PC-9 (cell line): ENCODE data around the gene ARGLU1. TPM values are rescaled to one million over a fixed set of nuclear protein-coding genes. Genes with fewer than 3 reads are reported as not detected.
A peak's percentile ranks its signal among the peaks of the same experiment; 100 is the strongest.

ENCODE experiments used
- BruUV-seq: library from RNA; stranded (reverse); fragments of 400-500 nt; replicated peaks from 2 replicates; lab custom pipeline; 2021; lab: Mats Ljungman, UMichigan
- CTCF ChIA-PET: fragments of 300-600 bp; sonication (Branson Sonifier 250); formaldehyde crosslinking; loops from one replicate; lab custom pipeline; 2022; ENCODE audit warnings: antibody characterized with exemption; lab: Charles Lee
- POLR2A ChIA-PET: fragments of 300-600 bp; sonication (Branson Sonifier 250); formaldehyde crosslinking; loops from one replicate; lab custom pipeline; 2022; ENCODE audit warnings: antibody characterized with exemption; ENCODE audit not compliant: unreplicated experiment; lab: Charles Lee
- DNase-seq, 2 experiments: peaks; one replicate each; pipeline versions ENCODE4 v3.0.0 to v3.0.0-alpha.2; 2015 to 2022; ENCODE audit warnings: mixed read lengths in 1 of 2
- H2AFZ ChIP-seq: fragments of 200-600 bp; sonication (generic); 2 replicates; pipeline ENCODE4 v1.8.1; 2017; ENCODE audit warnings: antibody characterized with exemption
- H3F3A ChIP-seq: fragments of 200-600 bp; sonication (generic); 2 replicates; pipeline ENCODE4 v1.8.1; 2017; ENCODE audit warnings: antibody characterized with exemption, mild to moderate bottlenecking, low read depth; ENCODE audit not compliant: insufficient read depth
- H3K27ac ChIP-seq: fragments of 200-600 bp; sonication (generic); 2 replicates; pipeline ENCODE4 v1.6.1; 2016; ENCODE audit warnings: mixed run types
- H3K27me3 ChIP-seq: fragments of 200-600 bp; sonication (generic); 2 replicates; pipeline ENCODE4 v1.6.1; 2016; ENCODE audit warnings: low read depth, mixed run types; ENCODE audit not compliant: insufficient read depth
- H3K36me3 ChIP-seq: fragments of 200-600 bp; sonication (generic); 2 replicates; pipeline ENCODE4 v1.6.1; 2016; ENCODE audit warnings: low read depth, mixed run types
- H3K4me1 ChIP-seq: fragments of 200-600 bp; sonication (generic); replicated peaks from 2 replicates; pipeline ENCODE4 v1.6.1; 2016; ENCODE audit warnings: mixed run types; ENCODE audit not compliant: insufficient read depth
- H3K4me2 ChIP-seq: fragments of 200-600 bp; sonication (generic); 2 replicates; pipeline ENCODE4 v1.6.1; 2017; ENCODE audit warnings: mixed run types
- H3K4me3 ChIP-seq: fragments of 200-600 bp; sonication (generic); 2 replicates; pipeline ENCODE4 v1.6.1; 2016; ENCODE audit warnings: mixed run types
- H3K79me2 ChIP-seq: fragments of 200-600 bp; sonication (generic); 2 replicates; pipeline ENCODE4 v1.6.1; 2017; ENCODE audit warnings: low read depth, mixed run types
- H3K9me2 ChIP-seq: fragments of 200-600 bp; sonication (generic); 2 replicates; pipeline ENCODE4 v1.8.1; 2017; ENCODE audit warnings: mild to moderate bottlenecking; ENCODE audit not compliant: insufficient read depth
- H3K9me3 ChIP-seq: fragments of 200-600 bp; sonication (generic); 2 replicates; pipeline ENCODE4 v1.8.1; 2016; ENCODE audit warnings: low read depth; ENCODE audit not compliant: insufficient read depth
- H4K20me1 ChIP-seq: fragments of 200-600 bp; sonication (generic); 2 replicates; pipeline ENCODE4 v1.8.1; 2017; ENCODE audit not compliant: insufficient read depth
- EZH2 ChIP-seq: fragments of 200-600 bp; sonication (generic); IDR thresholded peaks from 2 replicates; pipeline ENCODE4 v1.8.0; 2017; ENCODE audit warnings: antibody characterized with exemption, low read depth
- intact Hi-C: fragments of 100-400 bp; cut with micrococcal nuclease; formaldehyde crosslinking; loops from one replicate; pipeline ENCODE4 v1.10.0; 2022; ENCODE audit not compliant: unreplicated experiment
- total RNA-seq: library from RNA; stranded (reverse); gene quantifications from 2 replicates; pipeline ENCODE4 v1.2.3, GENCODE V29; 2021
- TF ChIP-seq, protein P1 (sequence below): fragments of 200-600 bp; sonication (generic); conservative IDR thresholded peaks from 2 replicates; pipeline ENCODE4 v1.6.1; 2017; ENCODE audit warnings: mixed run types, antibody characterized with exemption, mild to moderate bottlenecking, moderate library complexity

ARGLU1 gene
- total RNA-seq, 1 experiment from 2014 or later, result 89.2 TPM

DNA sequence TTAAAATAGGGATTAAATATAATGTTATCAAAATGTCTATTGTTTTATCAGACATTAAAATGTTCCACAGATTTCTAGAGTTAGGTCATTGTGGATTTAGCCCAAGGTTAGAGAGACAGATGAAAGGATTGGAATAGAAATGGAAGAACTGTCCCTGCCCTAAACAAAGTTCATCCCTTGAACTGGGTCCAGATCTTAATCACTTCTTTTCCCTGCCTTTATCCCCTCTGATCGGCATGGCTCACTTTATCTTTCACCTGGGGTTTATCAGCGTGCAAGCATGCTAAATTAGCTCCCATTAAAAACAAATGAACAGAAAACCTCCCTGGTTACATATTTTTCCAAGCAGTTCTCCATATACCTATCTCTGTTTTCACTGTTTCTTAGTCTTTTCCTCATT lies 23.4 kb upstream of the ARGLU1 start:
- Histone ChIP-seq H4K20me1 (no peaks in the 10 kb centered on the region), H3K4me3 (no peak overlapping the region), H3K27ac (no peak overlapping the region), H3K4me1 (peaks cover 5% of the 10 kb centered on the region; the same call in 1 of the 2 replicates), H3K79me2 (no peaks in the 10 kb centered on the region), H2AFZ (no peak overlapping the region), H3K9me3 (peaks cover 5% of the 10 kb centered on the region), H3K27me3 (no peaks in the 10 kb centered on the region), H3K9me2 (no peaks in the 10 kb centered on the region; the same call in 1 of the 2 replicates), H3F3A (no peaks in the 10 kb centered on the region), H3K36me3 (no peaks in the 10 kb centered on the region), H3K4me2 (no peak overlapping the region)
- CTCF ChIA-PET, result no interaction called here
- POLR2A ChIA-PET, result no interaction called here
- TF ChIP-seq EZH2, result no peak
- TF ChIP-seq, protein P1, sequence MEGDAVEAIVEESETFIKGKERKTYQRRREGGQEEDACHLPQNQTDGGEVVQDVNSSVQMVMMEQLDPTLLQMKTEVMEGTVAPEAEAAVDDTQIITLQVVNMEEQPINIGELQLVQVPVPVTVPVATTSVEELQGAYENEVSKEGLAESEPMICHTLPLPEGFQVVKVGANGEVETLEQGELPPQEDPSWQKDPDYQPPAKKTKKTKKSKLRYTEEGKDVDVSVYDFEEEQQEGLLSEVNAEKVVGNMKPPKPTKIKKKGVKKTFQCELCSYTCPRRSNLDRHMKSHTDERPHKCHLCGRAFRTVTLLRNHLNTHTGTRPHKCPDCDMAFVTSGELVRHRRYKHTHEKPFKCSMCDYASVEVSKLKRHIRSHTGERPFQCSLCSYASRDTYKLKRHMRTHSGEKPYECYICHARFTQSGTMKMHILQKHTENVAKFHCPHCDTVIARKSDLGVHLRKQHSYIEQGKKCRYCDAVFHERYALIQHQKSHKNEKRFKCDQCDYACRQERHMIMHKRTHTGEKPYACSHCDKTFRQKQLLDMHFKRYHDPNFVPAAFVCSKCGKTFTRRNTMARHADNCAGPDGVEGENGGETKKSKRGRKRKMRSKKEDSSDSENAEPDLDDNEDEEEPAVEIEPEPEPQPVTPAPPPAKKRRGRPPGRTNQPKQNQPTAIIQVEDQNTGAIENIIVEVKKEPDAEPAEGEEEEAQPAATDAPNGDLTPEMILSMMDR, result no peak
- BruUV-seq, result no TSS peak
- DNase-seq, result no peak
- intact Hi-C loops, result no loop called here

DNA sequence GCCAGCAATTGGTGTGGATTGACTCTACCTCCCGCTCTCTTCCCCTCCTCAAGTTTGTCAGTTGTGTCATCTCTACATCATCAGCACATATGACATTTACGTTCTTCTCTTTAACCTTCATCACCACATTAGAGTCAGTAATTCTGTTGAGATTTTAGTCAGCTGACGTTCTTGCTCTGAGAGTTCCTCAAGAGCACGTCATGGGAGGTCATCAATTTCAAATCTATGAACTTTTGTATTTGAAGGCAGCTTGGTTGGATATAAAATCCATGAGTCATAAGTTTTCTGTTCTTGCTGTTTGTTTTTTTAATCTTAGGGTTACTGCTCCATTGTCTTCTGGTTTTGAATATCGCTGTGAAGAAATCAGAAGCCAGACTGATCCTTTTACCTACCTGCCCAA lies 21.8 kb upstream of the ARGLU1 start:
- no TSS peak for BruUV-seq
- no peaks in the 10 kb centered on the region for H3K36me3 ChIP-seq
- no peak overlapping the region for H3K4me2 ChIP-seq
- CTCF ChIA-PET, result no interaction called here
- H3K9me3 ChIP-seq, result peaks cover 18% of the 10 kb centered on the region
- H3K79me2 ChIP-seq, result no peaks in the 10 kb centered on the region
- no peak for TF ChIP-seq EZH2
- no peaks in the 10 kb centered on the region for H3F3A ChIP-seq
- H4K20me1 ChIP-seq, result no peaks in the 10 kb centered on the region
- no peak overlapping the region for H3K27ac ChIP-seq
- no peak overlapping the region for H2AFZ ChIP-seq
- no peaks in the 10 kb centered on the region; the same call in 1 of the 2 replicates for H3K9me2 ChIP-seq
- H3K27me3 ChIP-seq, result no peaks in the 10 kb centered on the region
- intact Hi-C loops, result no loop called here
- no peak overlapping the region for H3K4me3 ChIP-seq
- H3K4me1 ChIP-seq, result peaks cover 5% of the 10 kb centered on the region; the same call in 1 of the 2 replicates
- POLR2A ChIA-PET, result no interaction called here
- DNase-seq, result no peak

DNA sequence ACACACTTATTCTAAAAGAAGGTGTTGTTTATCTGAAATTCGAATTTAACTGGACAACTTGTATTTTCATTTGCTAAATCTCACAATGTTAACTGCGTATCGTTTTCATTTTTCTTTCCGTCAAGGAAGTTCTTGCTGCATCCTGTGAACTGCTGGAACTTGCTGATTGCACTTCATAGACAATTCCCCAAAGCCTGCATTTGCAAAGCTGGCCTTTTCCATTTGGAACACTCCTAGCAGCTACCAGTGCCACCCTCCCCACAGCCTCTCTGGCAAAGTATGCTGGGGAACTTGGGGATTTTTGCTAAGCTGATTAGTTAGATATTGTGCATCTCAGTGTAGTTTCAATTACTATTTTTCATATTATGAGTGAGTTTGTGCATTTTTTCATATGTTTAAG lies 20.4 kb upstream of the ARGLU1 start:
- no peak overlapping the region for H3K4me3 ChIP-seq
- H3K9me2 ChIP-seq, result no peaks in the 10 kb centered on the region; the same call in 1 of the 2 replicates
- no peaks in the 10 kb centered on the region for H3K36me3 ChIP-seq
- DNase-seq, result no peak
- no peak overlapping the region for H3K27ac ChIP-seq
- no TSS peak for BruUV-seq
- no peaks in the 10 kb centered on the region for H3K79me2 ChIP-seq
- H3K4me2 ChIP-seq, result no peak overlapping the region
- intact Hi-C loops, result no loop called here
- POLR2A ChIA-PET, result no interaction called here
- no peaks in the 10 kb centered on the region for H4K20me1 ChIP-seq
- no peak overlapping the region for H2AFZ ChIP-seq
- no peaks in the 10 kb centered on the region for H3K27me3 ChIP-seq
- TF ChIP-seq, protein P1, result no peak
- no peak for TF ChIP-seq EZH2
- H3F3A ChIP-seq, result no peaks in the 10 kb centered on the region
- CTCF ChIA-PET, result interaction anchor here (0.7 kb wide), 1 partner anchor 556 kb away, joined by 4 read pairs; no protein-coding TSS in a partner anchor
- peaks cover 5% of the 10 kb centered on the region; the same call in 1 of the 2 replicates for H3K4me1 ChIP-seq
- H3K9me3 ChIP-seq, result peaks cover 18% of the 10 kb centered on the region

DNA sequence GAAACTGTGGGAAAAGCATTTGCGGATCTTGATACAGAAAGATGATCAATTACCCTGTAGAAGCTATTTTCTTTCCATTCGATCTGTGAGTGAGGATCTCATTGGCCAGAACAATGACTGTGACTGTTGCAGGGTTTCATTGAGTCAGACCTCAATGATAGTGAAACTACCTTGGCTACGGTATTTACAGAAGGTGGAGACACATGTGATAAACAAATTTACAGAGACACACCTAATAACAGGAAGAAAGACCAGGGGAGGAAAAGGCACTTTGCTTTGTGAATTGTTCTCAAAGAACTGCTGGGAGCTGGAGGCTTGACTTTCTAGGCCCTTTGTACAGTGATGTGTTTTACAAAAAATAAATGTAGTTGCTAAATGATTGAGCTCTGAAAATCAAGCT lies 19.9 kb upstream of the ARGLU1 start:
- peak in 1 of 2 experiments; percentile 43 for DNase-seq
- no peaks in the 10 kb centered on the region for H3K36me3 ChIP-seq
- peaks cover 18% of the 10 kb centered on the region for H3K9me3 ChIP-seq
- ChIA-PET CTCF (no interaction called here), POLR2A (no interaction called here)
- intact Hi-C loops, result no loop called here
- H3K27ac ChIP-seq, result no peak overlapping the region
- H3K4me3 ChIP-seq, result no peak overlapping the region
- H3K4me2 ChIP-seq, result peak overlapping the region; percentile 15; the same call in 1 of the 2 replicates
- no peaks in the 10 kb centered on the region for H3F3A ChIP-seq
- H2AFZ ChIP-seq, result no peak overlapping the region
- H3K79me2 ChIP-seq, result no peaks in the 10 kb centered on the region
- H4K20me1 ChIP-seq, result no peaks in the 10 kb centered on the region
- peaks cover 5% of the 10 kb centered on the region; the same call in 1 of the 2 replicates for H3K4me1 ChIP-seq
- H3K27me3 ChIP-seq, result no peaks in the 10 kb centered on the region
- no TSS peak for BruUV-seq
- H3K9me2 ChIP-seq, result no peaks in the 10 kb centered on the region; the same call in 1 of the 2 replicates
- TF ChIP-seq, protein P1, result no peak
- TF ChIP-seq EZH2, result no peak
